GM18870 (cell line): ENCODE results near the gene SNX27.

Experiments used
- ATAC-seq: cut with Tn5 transposase; IDR thresholded peaks from one replicate; pipeline ENCODE4 v1.9.1; 2021; ENCODE audit warnings: moderate library complexity; ENCODE audit not compliant: unreplicated experiment

Gene SNX27

GRCh38 chr1:151611832-151612500 is at the start of gene SNX27:
TSS of gene SNX27 (plus strand) at chr1:151612050. CDS start at chr1:151612202, 152 bp downstream.
- peak; percentile 76 for ATAC-seq

DNA sequence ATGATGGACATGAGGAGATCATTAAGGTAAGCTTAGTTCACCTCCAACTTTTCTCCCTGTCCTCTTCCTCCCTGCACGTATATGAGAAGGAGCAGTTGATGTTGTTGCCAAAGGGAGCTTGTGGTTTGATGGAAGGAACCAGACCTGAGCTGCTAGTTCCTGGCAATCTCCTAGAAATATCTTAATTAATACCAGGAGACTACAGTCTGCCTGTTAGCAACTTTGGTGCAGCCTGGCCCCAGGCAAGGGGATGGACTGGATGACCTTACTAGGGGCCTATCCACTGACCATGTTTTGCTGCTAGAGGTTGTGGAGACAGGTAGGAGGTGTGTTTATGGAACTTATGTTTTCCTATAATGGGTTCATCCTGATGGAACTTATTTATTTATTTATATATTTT is 49.2 kb upstream of the SNX27 start:
- ATAC-seq: no peak

- ATAC-seq: no peak
Measured at GRCh38 chr1:151563376-151563775, 48.5 kb upstream of the SNX27 start.

- ATAC-seq: no peak
Measured at GRCh38 chr1:151565502-151566189, 46.2 kb upstream of the SNX27 start.

GRCh38 chr1:151568626-151569088 is 43.2 kb upstream of the SNX27 start:
- no peak for ATAC-seq

GRCh38 chr1:151570819-151571218 is 41.0 kb upstream of the SNX27 start:
- no peak for ATAC-seq

GRCh38 chr1:151574575-151575529 is 37.0 kb upstream of the SNX27 start:
- ATAC-seq: no peak

DNA sequence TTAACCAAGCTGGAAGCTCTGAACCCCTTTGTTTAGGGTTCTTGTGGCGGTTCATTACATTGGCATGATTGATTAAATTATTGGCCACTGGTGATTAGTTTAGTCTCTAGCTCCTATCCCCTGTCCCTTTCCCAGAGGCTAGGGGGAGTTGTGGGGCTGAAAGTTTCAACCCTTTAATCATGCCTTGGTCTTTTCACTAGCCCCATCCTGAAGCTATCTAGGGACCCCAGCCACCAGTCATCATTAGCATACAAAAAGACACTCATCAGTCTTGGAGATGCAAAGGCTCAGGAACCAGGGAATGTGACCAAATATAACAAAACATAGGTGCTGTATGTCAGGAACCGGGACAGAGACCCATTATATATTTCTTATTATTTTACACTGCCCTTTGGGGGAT is 34.7 kb upstream of the SNX27 start:
- no peak for ATAC-seq

- ATAC-seq: no peak
Measured at GRCh38 chr1:151578941-151579340, 32.9 kb upstream of the SNX27 start.

DNA sequence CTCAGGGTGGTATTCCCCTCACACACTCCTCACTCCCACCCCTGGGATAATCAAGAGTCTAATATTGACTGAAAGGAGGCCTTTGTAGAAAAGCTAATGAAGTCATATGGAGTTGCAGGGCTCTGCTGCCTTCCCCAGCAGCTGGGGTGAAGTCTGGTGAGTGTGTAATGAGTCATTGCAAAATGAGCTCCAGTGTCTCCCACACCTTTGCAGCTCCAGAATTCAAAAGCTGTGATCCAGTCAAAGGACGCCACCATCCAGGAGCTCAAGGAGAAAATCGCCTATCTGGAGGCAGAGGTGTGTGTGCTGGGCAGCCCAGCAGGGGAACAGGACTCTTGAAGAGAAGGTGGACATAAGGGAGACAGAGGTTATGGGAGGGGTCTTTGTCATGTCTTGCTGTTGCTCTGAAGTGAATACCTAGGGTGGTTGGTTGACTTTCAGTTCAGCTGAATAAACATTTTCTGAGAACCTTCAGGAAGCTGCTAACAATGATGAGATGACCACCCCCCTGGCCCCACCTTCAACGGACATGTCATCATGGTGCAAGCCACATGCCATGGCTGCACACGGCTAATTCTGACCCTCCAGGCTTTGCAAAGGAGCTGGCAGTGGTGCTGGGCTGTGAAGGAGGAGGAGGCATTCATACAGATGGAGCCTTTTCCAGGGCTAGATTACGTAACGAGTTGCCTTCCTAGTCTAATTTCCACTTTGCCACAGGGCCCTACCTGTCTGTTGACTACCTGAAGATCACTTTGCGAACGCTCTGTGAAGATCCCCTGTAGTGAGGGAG is 32.2 kb upstream of the SNX27 start:
- ATAC-seq: no peak

GRCh38 chr1:151581451-151581850 is 30.4 kb upstream of the SNX27 start:
- no peak for ATAC-seq

- no peak for ATAC-seq
Measured at GRCh38 chr1:151581921-151582320, 29.9 kb upstream of the SNX27 start.

DNA sequence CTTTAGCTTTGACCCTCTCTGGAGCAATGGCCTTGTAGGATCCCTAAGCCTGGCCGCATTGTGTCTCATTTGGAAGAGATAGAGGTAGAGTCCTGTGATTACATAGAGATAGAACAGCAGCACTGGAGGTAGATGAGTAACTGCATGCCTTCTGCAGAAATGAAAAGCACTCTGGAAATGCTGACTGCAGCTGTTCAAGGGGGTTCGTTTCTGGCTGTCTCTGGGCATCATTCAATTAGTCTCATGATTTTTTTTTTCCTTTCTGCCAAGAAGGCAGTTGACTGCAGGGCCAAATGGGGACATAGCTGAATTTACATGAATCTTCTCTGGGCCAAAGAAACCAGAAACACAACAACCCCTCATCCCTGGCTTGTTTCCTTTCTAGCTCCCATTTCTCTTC is 28.1 kb upstream of the SNX27 start:
- no peak for ATAC-seq

DNA sequence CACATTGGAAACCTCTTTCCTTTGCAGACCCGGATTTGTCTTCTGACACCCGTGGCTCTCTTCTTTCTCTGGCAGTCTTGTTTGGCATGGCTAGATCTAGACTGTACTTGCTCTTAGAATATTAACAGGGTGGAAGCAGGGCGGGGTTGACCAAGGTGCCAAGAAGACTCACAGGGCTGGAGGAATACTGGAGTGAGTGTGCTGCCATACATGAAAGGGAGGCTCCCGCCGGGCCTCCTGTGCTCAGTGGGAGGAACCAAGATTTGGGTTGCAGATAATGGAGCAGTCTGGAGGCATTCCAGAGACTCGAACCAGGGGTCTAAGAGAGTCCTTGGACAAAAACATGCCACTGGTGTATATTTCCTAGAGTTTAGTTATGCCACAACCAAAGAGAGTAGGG is 27.6 kb upstream of the SNX27 start:
- no peak for ATAC-seq

GRCh38 chr1:151584780-151585179 is 27.1 kb upstream of the SNX27 start:
- no peak for ATAC-seq

- ATAC-seq: no peak
Measured at GRCh38 chr1:151585622-151586021, 26.2 kb upstream of the SNX27 start.

DNA sequence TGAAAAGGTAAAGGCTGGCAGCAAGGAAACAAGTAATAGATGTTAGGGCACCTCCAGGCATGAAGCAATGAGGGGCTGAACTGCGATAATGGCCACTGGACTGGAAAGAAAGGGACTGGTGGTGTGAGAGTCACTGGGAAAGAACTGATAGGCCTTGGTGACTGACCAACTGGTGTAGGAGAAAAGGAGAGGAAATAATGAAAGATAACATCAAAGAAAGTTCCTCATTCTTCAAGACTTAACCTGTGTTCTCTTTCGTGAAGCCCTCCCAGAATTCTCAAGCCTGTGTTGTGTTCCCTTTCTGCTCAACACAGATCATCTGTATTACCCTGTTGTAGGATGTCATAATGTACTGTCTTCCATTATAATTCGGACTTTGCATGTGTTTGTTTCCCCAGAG is 20.9 kb upstream of the SNX27 start:
- no peak for ATAC-seq

DNA sequence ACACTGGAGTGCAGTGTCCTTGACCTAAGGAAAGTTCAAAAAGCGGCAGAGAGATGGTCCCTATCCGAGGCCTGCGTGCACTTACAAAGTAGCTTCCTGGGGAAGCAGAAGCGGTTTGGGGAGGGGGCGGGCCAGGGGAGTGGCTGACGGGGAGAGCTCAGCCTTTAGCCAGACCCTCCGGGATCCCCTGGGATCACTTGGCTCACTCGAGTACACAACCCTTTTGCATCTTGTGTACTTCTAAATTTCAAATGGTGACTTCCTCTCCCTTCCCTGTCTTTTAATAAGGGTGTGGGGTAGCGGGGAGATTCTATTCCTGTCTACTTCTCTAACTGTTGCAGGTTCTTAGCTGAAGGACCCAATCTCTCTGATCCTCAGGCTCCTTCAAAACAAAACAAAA is 18.1 kb upstream of the SNX27 start:
- ATAC-seq: no peak

GRCh38 chr1:151594143-151594625 is 17.7 kb upstream of the SNX27 start:
- no peak for ATAC-seq

- ATAC-seq: no peak
Measured at GRCh38 chr1:151596166-151596953, 15.5 kb upstream of the SNX27 start.
